K562 (cell line): Measurements from ENCODE around the gene REEP6. TPM values are rescaled to one million over a fixed set of nuclear protein-coding genes. Genes with fewer than 3 reads are reported as not detected.

ENCODE experiments used
- ATAC-seq: fragments of 200-7000 bp; cut with Tn5 transposase; 3 replicates; pipeline ENCODE4 v1.9.1; 2020; ENCODE audit warnings: moderate library complexity
- BruUV-seq: library from RNA; stranded (reverse); fragments of 400-500 nt; replicated peaks from 2 replicates; lab custom pipeline; 2021; lab: Mats Ljungman, UMichigan
- CTCF ChIA-PET: fragments of 300-600 bp; formaldehyde crosslinking; extraction: SDS; loops from one replicate; lab custom pipeline; 2021; ENCODE audit warnings: low intra/inter-chr PET ratio; lab: Yijun Ruan, JAX
- POLR2A ChIA-PET: fragments of 300-600, 350-650 bp; sonication (Branson Sonifier 250); formaldehyde crosslinking; extraction: SDS; loops from one replicate; lab custom pipeline; 2021; ENCODE audit warnings: antibody characterized with exemption, inconsistent platforms; lab: Yijun Ruan, JAX
- DNase-seq, 4 experiments: peaks; one replicate each; pipeline versions ENCODE4 v3.0.0 to v3.0.0-alpha.2; 2011 to 2018; ENCODE audit warnings: low spot score in 3 of 4, mixed read lengths in 3 of 4; ENCODE audit errors: extremely low read depth in 1 of 4
- FAIRE-seq: peaks from 2 replicates; lab custom pipeline; 2011; peaks lifted over from hg19 to GRCh38; lab: Jason Lieb, UNC
- H2AFZ ChIP-seq: 2 replicates; pipeline ENCODE4 v1.6.0; 2011; ENCODE audit warnings: low read depth, low read length, control low read depth, inconsistent platforms
- H3K27ac ChIP-seq: fragments of 200-600 bp; 3 replicates; pipeline ENCODE4 v1.8.0; 2011; ENCODE audit warnings: low read depth, mild to moderate bottlenecking, control low read depth, inconsistent platforms, low read length, moderate library complexity, mixed read lengths; ENCODE audit errors: extremely low read depth
- H3K27me3 ChIP-seq, 2 experiments: fragments of 300-600 bp in 1 of 2; 2 replicates in 1 of 2; 3 replicates in 1 of 2; pipeline versions ENCODE4 v1.6.0 to v1.8.0; 2011; ENCODE audit warnings: inconsistent platforms in 2 of 2, low read length in 2 of 2, mild to moderate bottlenecking in 1 of 2, mixed read lengths in 1 of 2, moderate library complexity in 1 of 2; ENCODE audit not compliant: control insufficient read depth in 2 of 2, insufficient read depth in 2 of 2
- H3K36me3 ChIP-seq: fragments of 300-600 bp; 3 replicates; pipeline ENCODE4 v1.8.0; 2011; ENCODE audit warnings: mild to moderate bottlenecking, low read length, inconsistent platforms; ENCODE audit not compliant: control insufficient read depth, insufficient read depth
- H3K4me1 ChIP-seq, 2 experiments: fragments of 200-600 bp in 1 of 2; replicated peaks in 1 of 2; 2 replicates in 1 of 2; 3 replicates in 1 of 2; pipeline versions ENCODE4 v1.5.1 to v1.8.0; 2011; ENCODE audit warnings: inconsistent platforms in 2 of 2, low read length in 2 of 2, mild to moderate bottlenecking in 1 of 2, mixed read lengths in 1 of 2, moderate library complexity in 1 of 2; ENCODE audit not compliant: control insufficient read depth in 2 of 2, insufficient read depth in 2 of 2
- H3K4me2 ChIP-seq: 2 replicates; pipeline ENCODE4 v1.6.1; 2011; ENCODE audit warnings: low read length, control low read depth, inconsistent platforms, mixed read lengths; ENCODE audit not compliant: insufficient read depth
- H3K4me3 ChIP-seq: fragments of 200-600 bp; sonication (generic), shearing (Covaris generic); 2 replicates; pipeline ENCODE4 v1.5.1; 2016; ENCODE audit warnings: control low read depth, inconsistent platforms
- H3K79me2 ChIP-seq: fragments of 200-600 bp; 3 replicates; pipeline ENCODE4 v1.8.0; 2011; ENCODE audit warnings: low read length, inconsistent platforms; ENCODE audit not compliant: control insufficient read depth, insufficient read depth
- H3K9ac ChIP-seq, 2 experiments: 2 replicates each; pipeline versions ENCODE4 v1.6.0 to v1.6.1; 2011; ENCODE audit warnings: low read depth in 2 of 2, low read length in 2 of 2, control low read depth in 1 of 2, inconsistent platforms in 1 of 2, mild to moderate bottlenecking in 1 of 2, mixed read lengths in 1 of 2; ENCODE audit not compliant: insufficient read depth in 1 of 2
- H3K9me1 ChIP-seq: one replicate; pipeline ENCODE4 v1.6.0; 2011; ENCODE audit warnings: inconsistent platforms, mild to moderate bottlenecking, low read length, moderate library complexity; ENCODE audit not compliant: control insufficient read depth, insufficient read depth
- H3K9me3 ChIP-seq: replicated peaks from 2 replicates; pipeline ENCODE4 v1.5.1; 2011; ENCODE audit warnings: low read depth, low read length, inconsistent platforms; ENCODE audit not compliant: control insufficient read depth, insufficient read depth
- H4K20me1 ChIP-seq: replicated peaks from 2 replicates; pipeline ENCODE4 v1.6.1; 2011; ENCODE audit warnings: low read length, inconsistent platforms, mixed read lengths; ENCODE audit not compliant: control insufficient read depth, insufficient read depth
- ETS2 ChIP-seq: IDR thresholded peaks from 2 replicates; pipeline ENCODE4 v1.6.1; 2016; ENCODE audit warnings: borderline replicate concordance, missing genetic modification characterization, mild to moderate bottlenecking, moderate library complexity, missing compliant biosample characterization; ENCODE audit not compliant: poor library complexity, severe bottlenecking
- GTF2F1 ChIP-seq: IDR thresholded peaks from 2 replicates; pipeline ENCODE4 v1.6.1; 2011; ENCODE audit warnings: low read depth, low read length, improper control_type of control experiment
- HNRNPL ChIP-seq: fragments of 200-400 bp; formaldehyde crosslinking; IDR thresholded peaks from 2 replicates; pipeline ENCODE4 v1.6.1; 2017; ENCODE audit warnings: low read depth, mild to moderate bottlenecking, low read length
- POLR2G ChIP-seq: fragments of 200-400 bp; formaldehyde crosslinking; IDR thresholded peaks from 2 replicates; pipeline ENCODE4 v1.6.1; 2017; ENCODE audit warnings: low read depth, mild to moderate bottlenecking, antibody characterized with exemption, low read length, moderate library complexity
- PTRF ChIP-seq: fragments of 450-650 bp; IDR thresholded peaks from 2 replicates; pipeline ENCODE4 v1.6.1; 2016; ENCODE audit warnings: mild to moderate bottlenecking, missing genetic modification characterization, missing compliant biosample characterization
- RBFOX2 ChIP-seq: fragments of 200-400 bp; formaldehyde crosslinking; IDR thresholded peaks from 2 replicates; pipeline ENCODE4 v1.6.1; 2017; ENCODE audit warnings: low read depth, mild to moderate bottlenecking, low read length, moderate library complexity
- RHOXF2B ChIP-seq: fragments of 250-450 bp; sonication (Bioruptor Pico); conservative IDR thresholded peaks from 2 replicates; pipeline ENCODE4 v1.5.1; 2021
- THRAP3 ChIP-seq: fragments of 450-650 bp; IDR thresholded peaks from 2 replicates; pipeline ENCODE4 v1.6.1; 2016; ENCODE audit warnings: mild to moderate bottlenecking, inconsistent platforms, borderline replicate concordance
- ZNF282 ChIP-seq: sonication (generic); formaldehyde crosslinking; IDR thresholded peaks from 2 replicates; pipeline ENCODE4 v1.8.1; 2023; ENCODE audit warnings: missing genetic modification reagents
- ZNF717 ChIP-seq: fragments of 250-450 bp; sonication (Bioruptor Pico); IDR thresholded peaks from 2 replicates; pipeline ENCODE4 v1.5.0; 2021
- WGBS: fragments of 100-300 bp; shearing (Covaris generic); methylation state at CpG from one replicate; pipeline ENCODE4 v1.1.6; 2016; ENCODE audit warnings: low coverage, mixed read lengths; ENCODE audit not compliant: insufficient coverage; ENCODE audit errors: missing lambda C conversion rate; 5-methylcytosine and 5-hydroxymethylcytosine counted together
- in situ Hi-C: fragments of 300-500 bp; cut with MboI; formaldehyde crosslinking; loops from 4 replicates; pipeline ENCODE4 v1.15.0; 2018; ENCODE audit warnings: inconsistent platforms, mixed read lengths
- intact Hi-C: fragments of 100-400 bp; cut with micrococcal nuclease; formaldehyde crosslinking; loops from 2 replicates; pipeline ENCODE4 v1.14.2; 2022
- polyA plus RNA-seq, 8 experiments: library from polyadenylated mRNA; depleted of rRNA in 4 of 8; stranded (reverse) in 5 of 8; unstranded in 3 of 8; fragments of >200 nt; fragmentation: Nextera tagmentation in 2 of 8; fragmentation: Illumina TruSeq in 1 of 8; extraction: Ambion mirVana in 2 of 8; extraction: Trizol in 1 of 8; gene quantifications; 2 replicates each; pipeline versions ENCODE4 v1.2.1 to v1.2.3, GENCODE V29; 2011 to 2014; ENCODE audit warnings: inconsistent platforms in 1 of 8, missing spikeins in 1 of 8
- total RNA-seq, 7 experiments: library from RNA; depleted of rRNA in 6 of 7; stranded (reverse); fragments of >200 nt in 6 of 7; fragmentation: Illumina TruSeq in 2 of 7; extraction: Trizol in 2 of 7; gene quantifications; 2 replicates each; pipeline versions ENCODE4 v1.2.1 to v1.2.3, GENCODE V29; 2011 to 2021; ENCODE audit warnings: low replicate concordance in 1 of 7
- TF ChIP-seq, protein P1 (sequence below): sonication (generic); formaldehyde crosslinking; IDR thresholded peaks from 2 replicates; pipeline ENCODE4 v1.9.0; 2022; ENCODE audit warnings: mild to moderate bottlenecking, missing genetic modification reagents
- TF ChIP-seq, protein P2 (sequence below): fragments of 450-650 bp; IDR thresholded peaks from 2 replicates; pipeline ENCODE4 v1.6.1; 2016; ENCODE audit warnings: mild to moderate bottlenecking

The REEP6 gene
- total and polyA plus RNA-seq, 9 of the 15 experiments (the other 6 are each of a cell fraction or from before 2014, with no cell fraction given): 1.2 to 64.2 (median 12.7) TPM

DNA sequence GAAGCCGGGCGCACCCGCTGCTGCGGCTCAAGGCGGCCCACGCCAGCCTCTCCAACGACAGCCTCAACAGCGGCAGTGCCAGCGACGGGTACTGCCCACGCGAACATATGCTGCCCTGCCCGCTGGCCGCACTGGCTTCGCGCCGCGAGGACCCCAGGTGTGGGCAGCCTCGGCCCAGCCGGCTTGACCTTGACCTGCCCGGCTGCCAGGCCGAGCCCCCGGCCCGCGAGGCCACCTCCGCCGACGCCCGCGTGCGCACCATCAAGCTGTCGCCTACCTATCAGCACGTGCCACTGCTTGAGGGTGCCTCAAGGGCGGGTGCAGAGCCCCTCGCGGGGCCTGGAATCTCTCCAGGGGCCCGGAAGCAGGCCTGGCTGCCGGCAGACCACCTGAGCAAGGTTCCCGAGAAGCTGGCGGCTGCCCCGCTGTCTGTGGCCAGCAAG lies 24.9 kb upstream of the REEP6 start:
- BruUV-seq: no TSS peak
- H3K27ac ChIP-seq: no peak overlapping the region
- intact Hi-C loops: no loop called here
- H4K20me1 ChIP-seq: peaks cover 3% of the 10 kb centered on the region
- DNase-seq (no peak), FAIRE-seq (no peak), ATAC-seq (no peak)
- H3K9me3 ChIP-seq: no peaks in the 10 kb centered on the region
- no peaks in the 10 kb centered on the region for H3K27me3 ChIP-seq
- 95% methylated on average over 23 of the region's 41 CpGs for WGBS
- no peaks in the 10 kb centered on the region; the same call in 2 of the 3 replicates for H3K36me3 ChIP-seq
- H3K9me1 ChIP-seq: no peaks in the 10 kb centered on the region
- H2AFZ ChIP-seq: no peak overlapping the region
- H3K9ac ChIP-seq: no peak overlapping the region
- H3K4me1 ChIP-seq: peaks cover under 1 to 54% of the 10 kb centered on the region in 2 experiments; a peak in 3 of 5 replicates
- POLR2A ChIA-PET: interaction anchor here (0.6 to 1.6 kb wide), 4 partner anchors 10 to 799 kb away, joined by 3 to 8 read pairs (median 5); no protein-coding TSS in a partner anchor
- CTCF ChIA-PET: no interaction called here
- no peak overlapping the region for H3K4me2 ChIP-seq
- TF ChIP-seq HNRNPL (peak; percentile 89), RBFOX2 (0 out of 2 replicates have a peak, but pooled peaks have one; percentile 21), ZNF282 (CRISPR knock-in tag) (no peak), THRAP3 (no peak), ETS2 (tag) (no peak), POLR2G (0 out of 2 replicates have a peak, but pooled peaks have one; percentile 11), PTRF (tag) (no peak), RHOXF2B (no peak), ZNF717 (CRISPR knock-in tag) (no peak), GTF2F1 (no peak)
- TF ChIP-seq, protein P1, sequence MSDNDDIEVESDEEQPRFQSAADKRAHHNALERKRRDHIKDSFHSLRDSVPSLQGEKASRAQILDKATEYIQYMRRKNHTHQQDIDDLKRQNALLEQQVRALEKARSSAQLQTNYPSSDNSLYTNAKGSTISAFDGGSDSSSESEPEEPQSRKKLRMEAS (CRISPR knock-in tag): no peak
- TF ChIP-seq, protein P2, sequence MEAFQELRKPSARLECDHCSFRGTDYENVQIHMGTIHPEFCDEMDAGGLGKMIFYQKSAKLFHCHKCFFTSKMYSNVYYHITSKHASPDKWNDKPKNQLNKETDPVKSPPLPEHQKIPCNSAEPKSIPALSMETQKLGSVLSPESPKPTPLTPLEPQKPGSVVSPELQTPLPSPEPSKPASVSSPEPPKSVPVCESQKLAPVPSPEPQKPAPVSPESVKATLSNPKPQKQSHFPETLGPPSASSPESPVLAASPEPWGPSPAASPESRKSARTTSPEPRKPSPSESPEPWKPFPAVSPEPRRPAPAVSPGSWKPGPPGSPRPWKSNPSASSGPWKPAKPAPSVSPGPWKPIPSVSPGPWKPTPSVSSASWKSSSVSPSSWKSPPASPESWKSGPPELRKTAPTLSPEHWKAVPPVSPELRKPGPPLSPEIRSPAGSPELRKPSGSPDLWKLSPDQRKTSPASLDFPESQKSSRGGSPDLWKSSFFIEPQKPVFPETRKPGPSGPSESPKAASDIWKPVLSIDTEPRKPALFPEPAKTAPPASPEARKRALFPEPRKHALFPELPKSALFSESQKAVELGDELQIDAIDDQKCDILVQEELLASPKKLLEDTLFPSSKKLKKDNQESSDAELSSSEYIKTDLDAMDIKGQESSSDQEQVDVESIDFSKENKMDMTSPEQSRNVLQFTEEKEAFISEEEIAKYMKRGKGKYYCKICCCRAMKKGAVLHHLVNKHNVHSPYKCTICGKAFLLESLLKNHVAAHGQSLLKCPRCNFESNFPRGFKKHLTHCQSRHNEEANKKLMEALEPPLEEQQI: no peak
- TF ChIP-seq, all 486 proteins: peak for 3
- in situ Hi-C loops: no loop called here
- H3K4me3 ChIP-seq: no peak overlapping the region
- H3K79me2 ChIP-seq: peaks cover 8% of the 10 kb centered on the region; the same call in 2 of the 3 replicates
